Stromal cell of bone marrow (primary cell): ENCODE data around the gene CREBL2.
"Not testable (repeated sequence)": the region's sequence is repeated elsewhere in the genome, so short reads cannot be mapped to it uniquely, and the experiment has no call there.

Experiments used
- DNase-seq: peaks from one replicate; pipeline ENCODE4 v3.0.0-alpha.2; 2012; ENCODE audit warnings: low read depth

The CREBL2 gene

GRCh38 chr12:12598864-12599263 is 12.8 kb upstream of the CREBL2 start:
- no peak for DNase-seq

GRCh38 chr12:12599750-12600643 is 11.7 kb upstream of the CREBL2 start:
- no peak for DNase-seq

GRCh38 chr12:12600659-12601058 is 11.0 kb upstream of the CREBL2 start:
- no peak for DNase-seq

GRCh38 chr12:12604740-12605139 is 6.9 kb upstream of the CREBL2 start:
- DNase-seq, result no peak

- no peak for DNase-seq
Observed at GRCh38 chr12:12606781-12607589, 4.7 kb upstream of the CREBL2 start.

GRCh38 chr12:12608557-12608957 is 3.1 kb upstream of the CREBL2 start:
- no peak for DNase-seq

GRCh38 chr12:12609692-12610091 is 2.0 kb upstream of the CREBL2 start:
- no peak for DNase-seq

- no peak for DNase-seq
Observed at GRCh38 chr12:12610711-12611110, 965 bp upstream of the CREBL2 start.

- DNase-seq, result peak; percentile 33
Observed at GRCh38 chr12:12612358-12612757, 682 bp downstream of the CREBL2 start.

GRCh38 chr12:12613344-12613743 is 1.7 kb downstream of the CREBL2 start:
- no peak for DNase-seq

- no peak for DNase-seq
Observed at GRCh38 chr12:12614342-12614741, 2.7 kb downstream of the CREBL2 start.

GRCh38 chr12:12616512-12617310 is 5.0 kb downstream of the CREBL2 start:
- DNase-seq, result no peak

GRCh38 chr12:12618064-12618463 is 6.4 kb downstream of the CREBL2 start:
- DNase-seq, result not testable (repeated sequence)

GRCh38 chr12:12620730-12621315 is 9.1 kb downstream of the CREBL2 start:
- DNase-seq, result no peak

GRCh38 chr12:12622418-12622817 is 10.7 kb downstream of the CREBL2 start:
- DNase-seq, result no peak

GRCh38 chr12:12624498-12624992 is 12.9 kb downstream of the CREBL2 start:
- DNase-seq, result no peak

- DNase-seq, result no peak
Observed at GRCh38 chr12:12626471-12626870, 14.8 kb downstream of the CREBL2 start.

- DNase-seq, result no peak
Observed at GRCh38 chr12:12627308-12627827, 15.7 kb downstream of the CREBL2 start.

GRCh38 chr12:12628013-12628412 is 16.3 kb downstream of the CREBL2 start:
- DNase-seq, result no peak

GRCh38 chr12:12630850-12631249 is 19.2 kb downstream of the CREBL2 start:
- no peak for DNase-seq

GRCh38 chr12:12635651-12636050 is 24.0 kb downstream of the CREBL2 start:
- DNase-seq, result no peak
